HPDE6-E6E7 (cell line): ENCODE data around the gene NID2.
A peak's percentile ranks its signal among the peaks of the same experiment; 100 is the strongest.

ENCODE experiments used
- DNase-seq: peaks from one replicate; pipeline ENCODE4 v3.0.0; 2011; ENCODE audit warnings: missing footprints; ENCODE audit errors: extremely low spot score

Gene NID2

DNA sequence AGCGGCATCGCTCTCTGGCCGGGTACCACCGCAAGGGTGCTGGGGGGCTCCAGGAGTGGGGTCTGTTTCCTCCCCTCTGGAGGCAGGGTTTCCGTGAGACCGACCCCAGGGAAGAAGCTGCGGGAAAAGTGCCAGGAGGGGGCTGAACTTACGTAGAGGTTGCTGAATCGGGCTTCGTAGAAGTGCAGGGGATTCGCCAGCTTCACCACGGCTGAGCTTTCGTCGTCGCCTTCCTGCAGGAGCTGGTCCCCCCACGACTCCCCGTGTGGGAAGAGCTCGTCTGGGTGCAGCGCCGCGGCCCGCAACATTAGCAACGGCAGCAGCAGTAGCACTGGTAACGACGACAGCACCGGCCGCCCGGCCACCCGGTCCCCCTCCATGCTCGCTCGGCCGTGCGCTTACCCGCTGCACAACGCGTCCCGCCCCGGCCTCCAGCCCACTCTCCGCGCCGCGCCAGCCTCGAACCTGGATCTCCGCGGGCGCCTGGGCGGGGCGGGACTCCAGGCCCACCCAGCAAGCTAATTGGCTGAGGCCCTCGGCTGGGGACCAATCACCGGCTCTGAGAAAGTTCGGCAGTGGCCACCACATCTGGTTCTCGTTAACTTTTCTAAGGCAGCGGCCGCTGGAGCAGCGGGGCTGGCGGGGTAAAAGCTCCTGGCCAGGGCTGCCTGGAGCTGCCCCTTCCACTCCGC, at the start of gene NID2:
TSS of gene NID2 (minus strand) at position 445 of the 692 bp plus-strand sequence. CDS start at position 380, 65 bp downstream.
- peak; percentile 49 for DNase-seq

GRCh38 chr14:52117111-52117832, 48.4 kb upstream of the NID2 start:
- no peak for DNase-seq

DNA sequence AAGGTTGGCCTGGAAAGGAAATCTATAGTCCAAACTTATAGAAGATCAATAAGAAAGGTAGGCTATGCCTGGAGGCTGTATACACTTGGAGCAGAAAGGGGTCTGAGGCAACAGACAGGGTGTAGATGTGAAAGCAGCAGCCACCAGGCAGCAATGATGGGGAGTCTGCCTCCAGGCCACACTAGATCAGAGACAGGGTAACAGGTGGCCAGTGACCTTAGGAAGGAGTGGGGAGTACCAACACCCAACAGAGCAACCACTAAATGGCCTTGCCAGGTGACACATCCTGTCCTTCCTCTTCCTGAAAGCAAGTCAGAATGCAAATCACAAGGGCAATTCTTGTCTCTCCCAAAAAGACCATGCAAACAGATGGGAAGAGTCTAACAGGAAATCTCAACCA, 46.4 kb upstream of the NID2 start:
- no peak for DNase-seq

- DNase-seq, result no peak
These were observed 43.6 kb upstream of the NID2 start for GRCh38 chr14:52112336-52113018.

GRCh38 chr14:52111583-52111982, 42.7 kb upstream of the NID2 start:
- no peak for DNase-seq

- no peak for DNase-seq
These were observed 41.7 kb upstream of the NID2 start for GRCh38 chr14:52110441-52111086.

DNA sequence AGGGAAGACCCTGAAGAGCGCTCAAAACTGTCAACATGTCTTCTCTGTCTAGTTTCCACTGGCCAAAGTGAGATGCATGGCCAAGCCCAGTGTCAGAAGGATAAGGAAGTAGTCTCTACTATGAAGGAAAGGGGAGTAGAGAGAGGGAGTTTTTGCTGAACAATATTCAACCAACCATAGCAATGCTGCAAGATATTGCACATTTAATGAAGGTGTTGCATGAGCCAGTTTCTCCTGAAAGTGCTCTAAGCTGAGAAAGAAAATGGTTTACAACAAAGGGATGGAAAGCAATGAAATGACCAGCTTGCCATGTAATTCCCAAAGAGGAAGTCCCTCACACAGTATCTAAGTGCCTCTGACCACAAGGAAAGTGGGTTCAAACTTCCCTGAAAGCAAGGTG, 40.0 kb upstream of the NID2 start:
- no peak for DNase-seq

GRCh38 chr14:52106840-52107239, 38.0 kb upstream of the NID2 start:
- DNase-seq, result no peak

DNA sequence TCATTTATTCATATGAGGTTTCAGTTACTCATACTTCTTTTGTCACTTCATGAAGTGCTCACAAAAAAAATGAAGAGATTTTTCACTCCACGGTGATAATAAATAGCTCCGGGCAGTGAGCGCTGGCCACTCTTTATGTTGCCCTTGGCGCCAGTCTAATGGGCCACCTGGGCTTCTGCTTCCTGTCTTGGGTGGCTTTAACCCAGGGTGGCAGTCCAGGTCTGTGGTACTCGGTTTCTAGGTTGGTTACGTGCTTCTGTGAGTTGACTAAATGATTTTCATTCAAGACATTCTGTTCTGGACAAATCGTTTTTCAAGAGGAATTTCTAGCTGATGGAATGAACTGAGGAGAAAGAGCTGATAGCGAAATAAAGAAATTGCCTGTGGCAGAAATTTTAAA, 34.6 kb upstream of the NID2 start:
- no peak for DNase-seq

DNA sequence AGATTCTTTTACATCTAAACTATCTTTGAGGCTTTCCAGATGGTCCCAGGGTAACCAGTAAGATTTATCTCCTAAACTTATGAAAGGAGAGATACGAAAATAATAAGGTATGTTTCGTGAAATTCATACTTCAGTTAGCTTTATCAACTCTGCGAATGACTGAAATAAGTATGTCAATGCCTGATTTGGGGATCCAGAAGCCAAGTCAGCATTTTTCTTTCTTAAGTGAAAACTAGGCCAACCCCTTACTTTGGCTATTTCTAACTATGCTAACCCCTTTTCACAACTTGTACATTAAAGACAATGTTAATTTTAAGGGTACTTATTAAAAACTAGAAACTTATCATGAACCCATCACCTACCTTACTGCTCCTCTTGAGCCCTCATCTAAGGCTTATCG, 26.9 kb upstream of the NID2 start:
- DNase-seq, result no peak

DNA sequence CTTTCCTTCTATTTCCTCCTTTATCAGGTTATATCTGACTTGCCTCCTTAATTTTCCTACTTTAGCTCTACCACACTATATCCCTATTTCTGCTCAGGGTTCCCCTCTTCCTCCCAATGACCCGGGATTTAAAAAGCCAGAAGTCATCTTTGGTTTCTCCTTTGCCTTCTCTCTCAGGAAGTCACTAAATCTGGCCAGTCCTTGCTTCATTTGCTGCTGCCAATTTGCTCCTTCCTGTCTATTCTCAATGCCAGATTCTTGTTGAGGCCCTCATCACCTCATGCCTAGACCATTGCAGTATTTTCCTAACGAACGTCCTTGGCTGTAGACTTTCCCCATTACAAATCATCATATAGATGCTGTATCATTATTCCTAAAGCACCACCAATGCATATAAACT, 26.5 kb upstream of the NID2 start:
- no peak for DNase-seq

DNA sequence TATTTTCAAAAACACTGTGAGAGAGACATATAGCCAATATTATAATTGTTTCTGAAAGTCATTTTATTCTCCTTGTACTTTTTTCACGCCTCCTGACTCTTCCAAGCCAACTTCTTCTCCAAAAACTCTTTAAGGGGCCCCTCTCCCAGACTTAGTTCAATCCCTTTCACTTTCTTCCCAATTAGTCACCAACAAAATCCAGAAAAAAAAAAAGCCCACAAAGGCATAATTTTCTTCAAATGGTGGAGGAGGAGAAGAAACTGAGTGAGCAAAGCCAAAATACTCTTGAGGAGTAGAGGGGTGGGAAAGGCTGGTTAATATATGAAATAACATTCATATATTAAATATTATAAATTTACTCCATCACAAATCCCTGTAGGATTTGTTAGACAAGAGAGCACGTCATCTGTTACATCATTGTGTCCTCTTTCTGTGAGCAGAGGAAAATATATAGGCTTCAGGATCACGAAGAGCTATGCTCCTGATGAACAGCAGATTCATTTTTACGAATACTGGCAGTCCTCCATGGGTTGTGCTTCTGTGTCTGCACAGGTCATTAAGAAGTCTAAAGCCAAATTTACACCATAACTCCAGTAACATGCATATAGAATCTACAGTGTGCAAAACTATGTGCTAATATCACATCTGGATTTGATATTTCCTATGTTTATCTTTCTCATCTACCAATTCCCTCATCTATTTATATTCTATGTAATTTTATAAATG, 25.9 kb upstream of the NID2 start:
- DNase-seq, result no peak

DNA sequence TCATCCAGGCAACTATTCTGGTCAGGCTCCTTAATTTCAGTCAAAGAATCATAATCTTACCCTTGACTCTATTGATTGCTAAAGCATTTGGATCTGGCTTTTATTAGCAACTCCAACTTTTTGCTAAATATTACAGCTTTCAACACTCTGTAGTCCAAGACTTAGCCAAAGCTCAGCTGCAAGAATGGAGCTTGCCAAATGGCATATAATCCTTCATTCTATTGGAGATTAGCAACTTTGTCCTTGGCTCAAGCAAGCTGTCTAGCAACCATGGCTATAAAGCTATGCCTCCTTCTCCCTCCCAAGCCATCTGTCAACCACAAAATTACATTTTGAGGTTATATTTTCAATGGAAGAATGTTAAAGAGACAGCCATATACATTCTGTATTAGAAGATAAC, 23.1 kb upstream of the NID2 start:
- no peak for DNase-seq

DNA sequence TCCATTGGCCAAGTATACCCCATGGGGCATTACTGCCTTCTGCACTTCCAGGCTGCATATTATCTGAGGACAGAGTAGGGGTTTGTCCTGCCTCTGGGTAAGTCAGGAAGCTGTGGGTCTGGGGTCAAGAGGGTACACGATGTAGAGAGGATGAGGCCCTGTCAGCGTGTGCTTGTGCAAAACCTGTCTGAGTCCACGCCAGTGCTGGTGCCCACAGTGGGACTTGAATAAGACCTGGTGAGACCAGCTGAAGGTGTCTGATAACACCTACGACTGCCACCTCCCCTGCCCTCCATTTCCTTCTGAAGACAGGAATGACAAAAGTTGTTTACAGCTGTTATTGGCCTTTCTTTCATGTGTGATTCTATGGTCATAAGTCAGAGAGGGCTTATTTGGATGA, 22.1 kb upstream of the NID2 start:
- no peak for DNase-seq

DNA sequence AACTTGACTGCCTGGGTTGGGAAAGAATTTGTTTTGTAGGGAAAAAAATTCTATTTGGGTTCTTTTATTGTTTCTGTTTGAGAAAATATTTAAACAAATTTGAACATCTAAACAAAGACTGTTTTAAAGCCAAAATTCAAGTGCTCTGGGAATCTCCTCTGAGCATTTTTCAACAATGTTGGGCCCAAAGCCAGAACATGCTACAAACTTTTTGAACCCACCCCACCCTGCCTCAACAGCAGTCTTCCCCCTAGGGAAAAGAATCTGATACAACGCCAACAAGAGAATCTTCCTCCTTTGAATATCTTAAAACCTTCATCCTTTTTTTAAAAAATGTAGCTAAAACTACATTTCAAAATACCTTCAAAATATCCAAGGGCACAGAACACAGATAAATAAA, 20.4 kb upstream of the NID2 start:
- DNase-seq, result no peak

GRCh38 chr14:52086711-52087110, 17.9 kb upstream of the NID2 start:
- no peak for DNase-seq

GRCh38 chr14:52082903-52083302, 14.0 kb upstream of the NID2 start:
- no peak for DNase-seq

DNA sequence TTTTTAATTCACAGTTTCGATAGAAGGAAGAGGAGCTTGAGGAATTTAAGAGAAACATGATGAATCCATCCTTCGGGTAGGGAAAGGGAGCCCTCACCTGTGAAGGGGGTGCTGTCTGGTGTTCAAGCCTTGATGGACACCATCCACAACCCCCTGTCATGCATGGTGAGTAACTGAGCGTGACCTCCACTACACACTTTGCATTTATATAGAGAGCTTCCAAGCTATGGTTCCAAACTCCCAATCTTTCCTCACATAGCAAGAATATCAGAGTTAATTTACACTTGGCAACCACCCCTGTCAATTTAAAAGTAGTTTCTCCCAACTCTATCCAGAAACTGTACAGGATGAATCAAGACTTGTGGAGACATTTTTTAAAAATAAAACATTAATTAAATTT, 13.1 kb upstream of the NID2 start:
- no peak for DNase-seq

DNA sequence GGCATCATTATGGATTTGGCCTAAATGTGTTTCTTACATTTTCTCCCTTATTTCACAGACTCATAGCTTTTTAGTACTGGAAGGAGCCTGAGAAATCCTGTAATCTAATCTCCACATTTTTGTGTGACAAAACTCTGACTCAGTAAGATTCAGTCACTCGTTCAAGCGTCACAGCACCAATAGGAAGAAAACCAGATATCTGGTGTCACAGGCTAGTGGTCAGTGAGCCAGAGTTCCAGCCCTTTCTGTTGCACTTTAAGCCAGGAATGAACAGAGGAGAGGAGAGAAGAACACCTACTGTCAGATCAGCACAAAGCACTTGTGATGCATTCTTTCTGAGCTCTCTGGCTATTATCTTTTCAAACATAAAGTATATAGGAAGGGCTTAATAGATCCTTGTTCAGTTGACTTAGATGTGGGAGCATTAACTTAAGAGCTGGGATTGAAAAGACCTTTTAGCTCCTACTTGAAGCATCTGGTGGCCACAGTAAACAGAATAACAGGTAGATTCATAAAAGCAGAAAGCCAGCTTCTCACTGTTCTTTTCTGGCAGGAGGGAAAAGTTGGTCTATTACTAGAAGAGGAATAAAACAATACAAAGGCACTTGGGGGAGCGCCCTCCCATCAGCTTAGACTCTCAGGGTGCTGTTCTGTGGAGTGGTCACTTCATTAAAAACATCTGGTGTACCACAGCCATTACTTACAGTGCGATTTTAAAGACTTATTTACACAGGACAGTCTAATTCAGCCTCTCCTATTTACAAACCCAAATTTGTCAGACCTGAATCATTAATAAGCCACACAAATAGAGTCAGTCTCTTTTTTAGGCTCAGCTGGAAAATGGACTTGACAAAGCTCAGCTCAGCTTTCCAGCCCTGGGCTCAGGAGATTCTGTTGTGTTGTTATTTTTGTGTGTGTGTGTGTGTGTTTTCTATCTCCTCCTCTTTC, 12.2 kb upstream of the NID2 start:
- peak; percentile 47 for DNase-seq

GRCh38 chr14:52080158-52080800, 11.4 kb upstream of the NID2 start:
- DNase-seq, result no peak
